H9 (cell line): ENCODE measurements around the gene MEGF9. TPM values are rescaled to one million over a fixed set of nuclear protein-coding genes. Genes with fewer than 3 reads are reported as not detected.

ENCODE experiments used
- DNase-seq: peaks from one replicate; pipeline ENCODE4 v3.0.0-alpha.2; 2017
- H2AFZ ChIP-seq: one replicate; pipeline ENCODE4 v1.6.1; 2013; ENCODE audit warnings: mild to moderate bottlenecking, low read length, control low read depth, moderate library complexity
- H2AK5ac ChIP-seq: 2 replicates; pipeline ENCODE4 v1.6.1; 2013; ENCODE audit warnings: low read length, control low read depth, mixed read lengths; ENCODE audit not compliant: insufficient read length
- H2BK120ac ChIP-seq: one replicate; pipeline ENCODE4 v1.6.1; 2013; ENCODE audit warnings: low read depth, mild to moderate bottlenecking, low read length, control low read depth, inconsistent platforms; ENCODE audit not compliant: poor library complexity, severe bottlenecking
- H2BK12ac ChIP-seq: 2 replicates; pipeline ENCODE4 v1.6.1; 2013; ENCODE audit warnings: low read length, control low read depth, mixed read lengths, low read depth; ENCODE audit not compliant: insufficient read length
- H2BK15ac ChIP-seq: 2 replicates; pipeline ENCODE4 v1.6.1; 2013; ENCODE audit warnings: low read depth, low read length, control low read depth
- H2BK20ac ChIP-seq: one replicate; pipeline ENCODE4 v1.6.1; 2013; ENCODE audit warnings: low read depth, mild to moderate bottlenecking, low read length, control low read depth, inconsistent platforms; ENCODE audit not compliant: poor library complexity, severe bottlenecking
- H2BK5ac ChIP-seq: 2 replicates; pipeline ENCODE4 v1.6.1; 2013; ENCODE audit warnings: low read length, control low read depth, mixed read lengths; ENCODE audit not compliant: insufficient read length
- H3K14ac ChIP-seq: 2 replicates; pipeline ENCODE4 v1.6.1; 2013; ENCODE audit warnings: low read length, control low read depth; ENCODE audit not compliant: insufficient read depth
- H3K18ac ChIP-seq: 2 replicates; pipeline ENCODE4 v1.6.1; 2013; ENCODE audit warnings: low read depth, mild to moderate bottlenecking, mixed read lengths, low read length, control low read depth; ENCODE audit not compliant: insufficient read length
- H3K23ac ChIP-seq: 2 replicates; pipeline ENCODE4 v1.6.1; 2013; ENCODE audit warnings: low read length, control low read depth, mixed read lengths, low read depth; ENCODE audit not compliant: insufficient read length
- H3K23me2 ChIP-seq: 2 replicates; pipeline ENCODE4 v1.6.1; 2013; ENCODE audit warnings: low read depth, mild to moderate bottlenecking, mixed read lengths, low read length, control low read depth; ENCODE audit not compliant: insufficient read length, poor library complexity, severe bottlenecking
- H3K27ac ChIP-seq: 2 replicates; pipeline ENCODE4 v1.5.1; 2013; ENCODE audit warnings: low read length, control low read depth, mixed read lengths, low read depth; ENCODE audit not compliant: insufficient read length
- H3K27me3 ChIP-seq: 2 replicates; pipeline ENCODE4 v1.6.1; 2013; ENCODE audit warnings: low read length, control low read depth, inconsistent platforms; ENCODE audit not compliant: insufficient read depth
- H3K4ac ChIP-seq: 2 replicates; pipeline ENCODE4 v1.6.1; 2013; ENCODE audit warnings: low read depth, mild to moderate bottlenecking, control low read depth, inconsistent platforms, low read length, moderate library complexity
- H3K4me1 ChIP-seq: 2 replicates; pipeline ENCODE4 v1.6.1; 2013; ENCODE audit warnings: low read length, control low read depth, inconsistent platforms; ENCODE audit not compliant: insufficient read depth
- H3K4me2 ChIP-seq: 2 replicates; pipeline ENCODE4 v1.6.1; 2013; ENCODE audit warnings: low read length, control low read depth, mixed read lengths; ENCODE audit not compliant: insufficient read length, insufficient read depth
- H3K56ac ChIP-seq: 2 replicates; pipeline ENCODE4 v1.6.1; 2013; ENCODE audit warnings: low read depth, mild to moderate bottlenecking, mixed read lengths, low read length, control low read depth; ENCODE audit not compliant: insufficient read length
- H3K79me1 ChIP-seq: 2 replicates; pipeline ENCODE4 v1.6.1; 2013; ENCODE audit warnings: low read depth, mild to moderate bottlenecking, moderate library complexity, low read length, control low read depth, inconsistent platforms; ENCODE audit not compliant: insufficient read depth, poor library complexity, severe bottlenecking
- H3K79me2 ChIP-seq: 2 replicates; pipeline ENCODE4 v1.6.1; 2013; ENCODE audit warnings: low read length, control low read depth, inconsistent platforms; ENCODE audit not compliant: insufficient read depth
- H3K9ac ChIP-seq: 2 replicates; pipeline ENCODE4 v1.6.1; 2013; ENCODE audit warnings: low read length, control low read depth, mixed read lengths; ENCODE audit not compliant: insufficient read length; ENCODE audit errors: extremely low read depth
- H3K9me3 ChIP-seq: one replicate; pipeline ENCODE4 v1.6.1; 2013; ENCODE audit warnings: low read depth, low read length, inconsistent platforms; ENCODE audit not compliant: control insufficient read depth
- H3T11ph ChIP-seq: one replicate; pipeline ENCODE4 v1.6.1; 2013; ENCODE audit warnings: mild to moderate bottlenecking, low read length, control low read depth, inconsistent platforms
- H4K20me1 ChIP-seq: one replicate; pipeline ENCODE4 v1.6.1; 2013; ENCODE audit not compliant: control insufficient read depth, insufficient read length, insufficient read depth
- H4K5ac ChIP-seq: 2 replicates; pipeline ENCODE4 v1.6.1; 2013; ENCODE audit warnings: low read depth, mild to moderate bottlenecking, mixed read lengths, low read length, control low read depth; ENCODE audit not compliant: insufficient read length
- H4K8ac ChIP-seq: replicated peaks from 2 replicates; pipeline ENCODE4 v1.6.1; 2013; ENCODE audit warnings: low read length, control low read depth, mixed read lengths, low read depth; ENCODE audit not compliant: insufficient read length
- H4K91ac ChIP-seq: 2 replicates; pipeline ENCODE4 v1.6.1; 2013; ENCODE audit warnings: low read depth, mild to moderate bottlenecking, moderate library complexity, mixed read lengths, low read length, control low read depth; ENCODE audit not compliant: insufficient read length
- H3K27ac Mint-ChIP-seq, 3 experiments: 2 replicates in 2 of 3; 3 replicates in 1 of 3; pipeline ENCODE4 v1.8.0; 2020 to 2021; ENCODE audit warnings: mixed read lengths in 3 of 3, mild to moderate bottlenecking in 1 of 3, moderate library complexity in 1 of 3
- H3K27me3 Mint-ChIP-seq: 2 replicates; pipeline ENCODE4 v1.8.0; 2021; ENCODE audit warnings: low read depth, mild to moderate bottlenecking, moderate library complexity, mixed read lengths
- H3K36me3 Mint-ChIP-seq, 3 experiments: 2 replicates in 2 of 3; 3 replicates in 1 of 3; pipeline ENCODE4 v1.8.0; 2020 to 2021; ENCODE audit warnings: low read depth in 3 of 3, mixed read lengths in 3 of 3; ENCODE audit not compliant: insufficient read depth in 1 of 3
- H3K4me1 Mint-ChIP-seq, 2 experiments: 2 replicates each; pipeline ENCODE4 v1.8.0; 2020; ENCODE audit warnings: mixed read lengths in 2 of 2
- H3K4me3 Mint-ChIP-seq, 2 experiments: 2 replicates in 1 of 2; 3 replicates in 1 of 2; pipeline ENCODE4 v1.8.0; 2020 to 2021; ENCODE audit warnings: mild to moderate bottlenecking in 2 of 2, mixed read lengths in 2 of 2, moderate library complexity in 1 of 2
- H3K9me3 Mint-ChIP-seq, 2 experiments: 2 replicates in 1 of 2; 3 replicates in 1 of 2; pipeline ENCODE4 v1.8.0; 2020; ENCODE audit warnings: mild to moderate bottlenecking in 2 of 2, mixed read lengths in 2 of 2, moderate library complexity in 1 of 2
- total RNA-seq: library from RNA; stranded (reverse); gene quantifications from 2 replicates; pipeline ENCODE4 v1.2.1, GENCODE V29; 2021
- TF ChIP-seq, protein P1 (sequence below): fragments of 200-600 bp; sonication (generic); conservative IDR thresholded peaks from 3 replicates; pipeline ENCODE4 v1.8.0; 2021; ENCODE audit warnings: antibody characterized with exemption, mild to moderate bottlenecking

The MEGF9 gene
- total RNA-seq, 1 experiment from 2014 or later: 0.94 TPM

DNA sequence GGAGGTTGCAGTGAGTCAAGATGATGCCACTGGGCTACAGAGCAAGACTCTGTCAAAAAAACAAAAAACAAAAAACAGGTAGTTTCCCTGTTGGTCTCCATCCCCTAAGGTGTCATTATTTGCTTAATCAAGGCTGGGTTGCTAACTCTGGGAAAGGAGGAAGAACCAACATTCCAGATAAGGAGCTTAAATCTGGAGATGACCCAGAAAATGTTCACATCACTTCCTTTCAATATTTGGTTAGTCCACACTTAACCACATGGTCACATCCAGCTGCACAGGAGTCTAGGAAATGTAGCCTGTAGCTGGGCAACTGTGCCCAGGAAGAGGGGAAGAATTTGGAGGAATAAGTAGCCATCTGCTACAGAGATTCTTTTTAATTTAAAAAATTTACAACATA lies 25.9 kb upstream of the MEGF9 start:
- Mint-ChIP-seq H3K27me3 (no peaks in the 10 kb centered on the region; the same call in 1 of the 2 replicates), H3K9me3 (no peaks in the 10 kb centered on the region), H3K36me3 (no peaks in the 10 kb centered on the region), H3K4me1 (no peaks in the 10 kb centered on the region), H3K4me3 (no peak overlapping the region), H3K27ac (no peak overlapping the region)
- Histone ChIP-seq H3T11ph (no peak overlapping the region), H3K9me3 (no peaks in the 10 kb centered on the region), H3K27ac (no peak overlapping the region), H3K9ac (no peak overlapping the region), H3K27me3 (no peaks in the 10 kb centered on the region), H3K79me1 (no peaks in the 10 kb centered on the region), H2AK5ac (no peak overlapping the region), H2AFZ (no peak overlapping the region), H4K91ac (no peak overlapping the region), H3K79me2 (no peaks in the 10 kb centered on the region), H3K23me2 (no peaks in the 10 kb centered on the region), H3K23ac (no peak overlapping the region), H4K20me1 (no peaks in the 10 kb centered on the region), H4K8ac (no peak overlapping the region), H3K18ac (no peak overlapping the region), H3K14ac (no peak overlapping the region), H2BK20ac (no peak overlapping the region), H3K4me1 (no peaks in the 10 kb centered on the region), H2BK120ac (no peak overlapping the region), H3K56ac (no peak overlapping the region), H2BK5ac (no peak overlapping the region), H2BK15ac (no peak overlapping the region), H3K4me2 (no peak overlapping the region), H4K5ac (no peak overlapping the region), H3K4ac (no peak overlapping the region), H2BK12ac (no peak overlapping the region)
- TF ChIP-seq, protein P1, sequence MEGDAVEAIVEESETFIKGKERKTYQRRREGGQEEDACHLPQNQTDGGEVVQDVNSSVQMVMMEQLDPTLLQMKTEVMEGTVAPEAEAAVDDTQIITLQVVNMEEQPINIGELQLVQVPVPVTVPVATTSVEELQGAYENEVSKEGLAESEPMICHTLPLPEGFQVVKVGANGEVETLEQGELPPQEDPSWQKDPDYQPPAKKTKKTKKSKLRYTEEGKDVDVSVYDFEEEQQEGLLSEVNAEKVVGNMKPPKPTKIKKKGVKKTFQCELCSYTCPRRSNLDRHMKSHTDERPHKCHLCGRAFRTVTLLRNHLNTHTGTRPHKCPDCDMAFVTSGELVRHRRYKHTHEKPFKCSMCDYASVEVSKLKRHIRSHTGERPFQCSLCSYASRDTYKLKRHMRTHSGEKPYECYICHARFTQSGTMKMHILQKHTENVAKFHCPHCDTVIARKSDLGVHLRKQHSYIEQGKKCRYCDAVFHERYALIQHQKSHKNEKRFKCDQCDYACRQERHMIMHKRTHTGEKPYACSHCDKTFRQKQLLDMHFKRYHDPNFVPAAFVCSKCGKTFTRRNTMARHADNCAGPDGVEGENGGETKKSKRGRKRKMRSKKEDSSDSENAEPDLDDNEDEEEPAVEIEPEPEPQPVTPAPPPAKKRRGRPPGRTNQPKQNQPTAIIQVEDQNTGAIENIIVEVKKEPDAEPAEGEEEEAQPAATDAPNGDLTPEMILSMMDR: no peak
- DNase-seq: no peak
